ENCODE measurements around the gene PDE7B. TPM values are rescaled to one million over a fixed set of nuclear protein-coding genes. Genes with fewer than 3 reads are reported as not detected.

Gene PDE7B
- polyA plus RNA-seq, 1 of the 3 experiments (the other 2 are of a cell fraction), result 1.9 TPM

DNA sequence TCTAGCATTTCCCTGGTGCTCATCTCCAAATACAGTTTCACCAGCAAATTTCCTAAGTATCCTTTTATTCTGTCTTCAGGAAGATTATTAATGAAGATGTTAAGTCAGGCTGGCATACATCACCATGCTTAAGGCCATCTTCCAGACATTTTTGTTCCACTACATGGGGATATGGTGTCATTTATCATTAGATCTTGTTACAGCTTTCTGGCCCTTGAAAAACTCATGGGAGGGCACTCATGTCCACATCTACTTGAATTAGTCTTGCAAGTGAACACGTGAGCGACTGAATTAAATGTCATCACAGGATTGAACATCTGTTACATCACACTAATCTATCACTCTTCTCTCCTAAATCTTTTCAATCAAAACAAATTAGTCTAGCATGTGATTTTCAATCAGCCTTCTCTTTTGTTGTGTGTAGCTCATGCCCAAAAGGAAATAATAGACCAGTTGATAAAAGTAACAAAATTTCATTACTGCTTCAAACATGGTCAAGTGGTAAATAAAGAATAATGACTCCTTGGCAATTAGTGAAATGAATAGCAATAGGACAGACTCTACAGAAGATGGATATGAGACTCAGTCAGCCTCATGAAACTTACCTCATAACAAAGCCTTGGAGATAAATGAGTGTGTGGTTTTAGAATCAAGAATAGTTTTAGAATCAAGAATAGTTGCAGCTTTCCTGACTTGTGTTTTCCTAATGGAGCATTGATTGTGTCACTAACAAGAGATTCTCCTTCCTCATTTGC is 318.1 kb downstream of the PDE7B start:
- H4K20me1 ChIP-seq (ENCODE audit: insufficient read depth), result no peaks in the 10 kb centered on the region
- no peaks in the 10 kb centered on the region for H3K9me2 ChIP-seq
- TF ChIP-seq CHD2 (IDR thresholded peaks at IDR 0.05; ENCODE audit: low read length, partially characterized antibody), result no peak
- TF ChIP-seq REST (IDR thresholded peaks at IDR 0.05; ENCODE audit: low read depth, low read length), result no peak
- no peak for TF ChIP-seq FOXJ3 (CRISPR knock-in tag; IDR thresholded peaks at IDR 0.05)
- no peak for TF ChIP-seq TEAD4 (IDR thresholded peaks at IDR 0.05; ENCODE audit: borderline replicate concordance, insufficient read depth)
- TF ChIP-seq POLR2AphosphoS5 (IDR thresholded peaks at IDR 0.05; ENCODE audit: low read depth, low read length), result no peak
- no peak for TF ChIP-seq YY1 (IDR thresholded peaks at IDR 0.05; ENCODE audit: low read depth)
- TF ChIP-seq, protein P1, sequence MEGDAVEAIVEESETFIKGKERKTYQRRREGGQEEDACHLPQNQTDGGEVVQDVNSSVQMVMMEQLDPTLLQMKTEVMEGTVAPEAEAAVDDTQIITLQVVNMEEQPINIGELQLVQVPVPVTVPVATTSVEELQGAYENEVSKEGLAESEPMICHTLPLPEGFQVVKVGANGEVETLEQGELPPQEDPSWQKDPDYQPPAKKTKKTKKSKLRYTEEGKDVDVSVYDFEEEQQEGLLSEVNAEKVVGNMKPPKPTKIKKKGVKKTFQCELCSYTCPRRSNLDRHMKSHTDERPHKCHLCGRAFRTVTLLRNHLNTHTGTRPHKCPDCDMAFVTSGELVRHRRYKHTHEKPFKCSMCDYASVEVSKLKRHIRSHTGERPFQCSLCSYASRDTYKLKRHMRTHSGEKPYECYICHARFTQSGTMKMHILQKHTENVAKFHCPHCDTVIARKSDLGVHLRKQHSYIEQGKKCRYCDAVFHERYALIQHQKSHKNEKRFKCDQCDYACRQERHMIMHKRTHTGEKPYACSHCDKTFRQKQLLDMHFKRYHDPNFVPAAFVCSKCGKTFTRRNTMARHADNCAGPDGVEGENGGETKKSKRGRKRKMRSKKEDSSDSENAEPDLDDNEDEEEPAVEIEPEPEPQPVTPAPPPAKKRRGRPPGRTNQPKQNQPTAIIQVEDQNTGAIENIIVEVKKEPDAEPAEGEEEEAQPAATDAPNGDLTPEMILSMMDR (IDR thresholded peaks at IDR 0.05), result no peak
- no peak for TF ChIP-seq EZH2phosphoT487 (IDR thresholded peaks at IDR 0.05; ENCODE audit: borderline replicate concordance, low read depth)
- TF ChIP-seq MAX (IDR thresholded peaks at IDR 0.05; ENCODE audit: low read depth), result no peak
- no peak for TF ChIP-seq ZBTB33 (IDR thresholded peaks at IDR 0.05; ENCODE audit: borderline replicate concordance, low read depth)
- TF ChIP-seq IRF3 (IDR thresholded peaks at IDR 0.05; ENCODE audit: low read depth, low read length), result no peak
- 78% methylated on average over 2 of the region's 2 CpGs for WGBS (ENCODE audit: low lambda C conversion rate)
- no peak overlapping the region for H3K4me2 ChIP-seq
- H2AFZ ChIP-seq (ENCODE audit: low read depth), result no peak overlapping the region
- H3K9ac ChIP-seq, result no peak overlapping the region
- H3K36me3 ChIP-seq (replicated peaks in 1 of 2; ENCODE audit: control insufficient read depth in 1 of 2, insufficient read depth in 2 of 2, low read length in 1 of 2), result peaks cover 0 to 3% of the 10 kb centered on the region in 2 experiments
- POLR2A ChIA-PET, result no interaction called here
- H3K4me1 ChIP-seq (ENCODE audit: control insufficient read depth in 1 of 2, insufficient read depth in 2 of 2, low read depth in 1 of 2, low read length in 1 of 2), result peaks cover 0 to 10% of the 10 kb centered on the region in 2 experiments; a peak in 2 of 4 replicates
- no peaks in the 10 kb centered on the region for H3K9me3 ChIP-seq
- no peaks in the 10 kb centered on the region for H3K79me2 ChIP-seq (ENCODE audit: insufficient read depth)
- no peak overlapping the region for H3K4me3 ChIP-seq (ENCODE audit: low read depth in 2 of 2, low read length in 1 of 2)
- CTCF ChIA-PET, result interaction anchor here (1.1 kb wide), 1 partner anchor 57 kb away, joined by 3 read pairs; no protein-coding TSS in a partner anchor
- no peaks in the 10 kb centered on the region for H3F3A ChIP-seq (replicated peaks; ENCODE audit: insufficient read depth)
- no peak for DNase-seq
- no peaks in the 10 kb centered on the region for H3K27me3 ChIP-seq (ENCODE audit: insufficient read depth)
- H3K27ac ChIP-seq (ENCODE audit: low read depth in 2 of 2, low read length in 1 of 2), result peak overlapping the region in 1 of 2 experiments; percentile 44; a peak in 1 of 4 replicates

Measured in SK-N-SH (cell line).